Stimulated activated CD4-positive, alpha-beta T cell treated with anti-CD3 and anti-CD28 coated beads, Interleukin-12 subunit alpha, Interleukin-12 subunit beta, amount 100 ng/mL, for 4 hours (primary cell): ENCODE data around the gene ARHGEF6.
A peak's percentile ranks its signal among the peaks of the same experiment; 100 is the strongest.
"Not testable (repeated sequence)": the region's sequence is repeated elsewhere in the genome, so short reads cannot be mapped to it uniquely, and the experiment has no call there.

ENCODE experiments used
- DNase-seq: peaks from one replicate; pipeline ENCODE4 v3.0.0-alpha.2; 2020

ARHGEF6 gene

DNA sequence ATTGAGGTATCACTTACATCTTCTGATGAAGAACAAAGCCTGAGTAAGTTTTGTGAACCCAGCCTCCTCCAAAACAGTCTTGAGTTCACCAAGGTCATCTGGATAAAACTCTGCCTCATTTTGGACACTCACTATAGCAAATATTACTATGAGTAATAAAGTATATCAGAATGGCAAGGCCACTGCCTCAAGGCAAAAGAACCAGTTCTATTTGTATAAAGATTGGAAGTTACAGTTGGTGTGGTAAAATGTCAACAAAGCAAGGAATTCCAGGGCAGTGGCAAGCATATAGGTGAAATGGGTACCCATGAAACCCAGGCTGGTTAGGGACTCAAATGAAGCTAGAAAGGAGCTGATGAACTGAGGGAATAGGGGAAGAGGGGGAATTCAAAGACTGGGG is 2.4 kb upstream of the ARHGEF6 start:
- no peak for DNase-seq

GRCh38 chrX:136781180-136781797 is 557 bp upstream of the ARHGEF6 start:
- no peak for DNase-seq

DNA sequence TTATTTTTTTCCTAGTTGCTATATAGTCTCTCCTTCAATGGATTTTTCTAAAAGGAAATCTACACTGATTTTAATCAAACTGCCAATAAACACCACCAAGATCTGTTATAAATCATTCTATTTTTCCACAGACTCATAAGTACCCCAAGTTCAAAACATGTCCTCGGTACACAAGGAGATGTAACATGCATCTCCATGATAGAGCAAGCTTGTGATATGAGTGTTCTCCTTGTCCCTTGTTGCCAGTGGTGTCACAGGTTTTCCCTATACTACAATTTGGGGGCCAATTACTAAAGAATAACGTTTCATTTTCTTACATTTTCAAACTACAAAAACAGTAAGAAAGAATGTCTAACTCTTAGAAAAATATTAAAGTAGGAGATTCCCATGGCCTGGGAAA is 491 bp downstream of the ARHGEF6 start:
- no peak for DNase-seq

GRCh38 chrX:136779346-136779781 is 1.4 kb downstream of the ARHGEF6 start:
- DNase-seq = no peak

DNA sequence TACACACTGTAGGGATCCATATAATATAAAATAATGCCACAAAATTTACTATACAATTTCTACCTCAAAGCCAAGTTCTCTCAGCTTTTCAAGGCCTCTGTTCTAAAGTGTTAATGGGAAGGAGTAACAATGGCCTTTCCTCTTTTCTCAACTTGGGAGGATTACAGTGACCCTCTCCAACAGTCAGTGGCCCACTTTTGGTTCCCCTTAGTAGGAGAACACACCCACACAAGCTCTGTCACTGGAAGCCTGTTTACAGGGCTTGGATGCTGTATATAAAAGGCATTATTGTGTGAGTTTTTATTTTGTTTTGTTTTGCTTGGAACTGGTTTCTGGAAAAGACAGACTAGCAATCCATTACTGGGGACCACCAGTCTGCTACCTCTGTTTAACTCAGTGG is 1.8 kb downstream of the ARHGEF6 start:
- no peak for DNase-seq

DNA sequence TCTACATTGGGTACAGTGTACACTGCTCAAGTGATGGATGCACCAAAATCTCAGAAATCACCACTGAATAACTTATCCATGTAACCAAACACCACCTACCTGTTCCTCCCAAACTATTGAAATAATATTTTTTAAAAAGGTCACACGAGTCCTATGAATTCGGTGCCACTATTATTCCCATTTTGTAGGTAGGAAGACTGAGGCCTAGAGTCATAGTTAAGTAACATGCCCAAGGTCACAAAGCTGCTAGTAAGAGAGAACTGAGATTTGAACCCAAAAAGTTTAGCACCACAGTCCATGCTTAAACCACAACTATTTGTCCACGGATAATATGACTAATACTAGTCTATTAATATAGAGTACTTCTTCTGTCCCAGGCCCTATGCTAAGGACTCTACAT is 2.7 kb downstream of the ARHGEF6 start:
- no peak for DNase-seq

- DNase-seq = no peak
Observed at GRCh38 chrX:136773648-136774047, 7.1 kb downstream of the ARHGEF6 start.

- DNase-seq = not testable (repeated sequence)
Observed at GRCh38 chrX:136771869-136772268, 8.9 kb downstream of the ARHGEF6 start.

DNA sequence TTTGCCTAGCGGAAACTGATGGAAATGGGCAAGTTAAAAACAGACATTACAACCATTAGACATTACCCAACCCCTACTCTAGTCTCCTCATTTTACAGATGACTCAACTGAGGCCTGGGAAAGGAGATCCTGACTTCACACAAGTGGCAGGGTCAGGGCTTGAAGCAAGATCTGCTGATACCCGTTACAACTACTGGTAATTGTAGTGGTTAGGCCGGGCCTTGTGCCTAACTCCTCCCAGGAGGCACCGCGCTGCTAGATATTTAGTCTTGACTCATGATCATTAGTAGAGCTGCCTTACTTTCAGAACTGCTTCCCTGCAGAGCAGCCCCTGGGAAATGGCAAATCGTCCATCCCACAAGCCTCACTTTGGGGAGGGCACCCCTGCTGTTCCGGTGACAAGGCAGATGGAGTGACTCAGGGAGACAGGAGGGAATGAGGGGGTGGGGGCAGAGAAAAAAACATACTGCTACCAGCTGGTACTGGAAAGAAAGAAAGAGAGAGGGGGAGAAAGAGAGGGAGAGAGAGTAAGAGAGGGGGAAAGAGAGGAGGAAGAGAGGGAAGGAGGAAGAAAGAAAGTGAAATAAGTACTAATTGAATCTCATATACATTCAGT is 12.2 kb downstream of the ARHGEF6 start:
- peak; percentile 39 for DNase-seq

DNA sequence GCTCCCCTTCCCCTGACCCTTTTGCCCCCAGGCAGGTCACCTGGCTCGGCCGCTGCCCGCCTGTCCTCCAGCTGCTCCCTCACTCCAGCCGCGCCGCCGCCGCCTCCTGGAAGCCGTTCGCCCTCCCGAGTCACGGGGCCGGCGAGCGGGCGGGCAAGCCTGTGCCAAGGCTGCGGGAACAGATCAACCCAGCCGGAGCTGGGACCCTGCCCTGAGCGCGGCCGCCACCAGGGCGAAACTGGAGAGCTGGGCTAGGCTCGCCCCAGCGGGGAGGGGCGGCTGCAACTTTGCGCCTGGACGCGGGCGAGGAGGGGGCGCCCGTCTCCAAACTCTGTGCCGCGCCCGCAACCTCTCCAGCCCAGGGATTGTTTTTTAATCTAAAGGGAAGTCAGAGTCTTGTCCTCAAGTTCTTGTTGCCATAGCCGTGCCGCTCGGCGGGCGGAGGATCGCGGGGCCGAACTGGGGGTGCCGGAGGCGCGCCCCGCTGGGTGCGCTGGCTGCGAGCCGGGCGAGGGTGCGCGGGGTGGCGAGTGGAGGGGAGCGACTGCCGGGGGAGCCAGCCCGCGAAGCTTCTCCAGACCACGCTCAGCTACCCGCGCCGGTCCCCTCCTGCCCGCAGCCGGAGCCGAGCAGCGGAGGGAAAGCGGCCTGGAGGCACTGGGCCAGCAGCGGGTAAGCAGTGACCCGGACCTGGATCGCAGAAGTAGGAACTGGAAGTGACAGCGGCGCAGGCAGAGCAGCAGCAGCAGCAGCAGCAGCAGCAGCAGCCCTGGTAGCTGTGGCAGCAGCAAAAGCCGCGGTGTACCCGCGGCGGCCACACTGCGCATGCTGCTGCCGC is 13.4 kb downstream of the ARHGEF6 start:
- peak; percentile 35 for DNase-seq

DNA sequence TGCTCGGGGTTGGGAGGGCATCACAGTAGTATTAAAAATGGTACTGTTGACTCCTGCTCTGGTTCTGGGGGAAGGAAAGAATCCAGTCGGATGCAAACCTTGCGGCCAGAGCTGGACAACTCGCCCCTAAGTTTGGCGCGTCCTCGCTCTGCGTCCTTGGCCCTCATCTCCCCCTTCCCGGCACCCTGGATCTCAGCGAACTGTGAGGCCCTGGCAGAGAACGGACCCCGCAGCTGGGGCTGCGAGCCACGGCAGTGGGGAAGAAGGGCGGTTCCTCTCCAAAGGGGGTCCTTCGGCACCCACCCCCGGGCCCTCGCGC is 14.0 kb downstream of the ARHGEF6 start:
- DNase-seq = no peak

GRCh38 chrX:136765821-136766356 is 14.8 kb downstream of the ARHGEF6 start:
- DNase-seq = no peak

DNA sequence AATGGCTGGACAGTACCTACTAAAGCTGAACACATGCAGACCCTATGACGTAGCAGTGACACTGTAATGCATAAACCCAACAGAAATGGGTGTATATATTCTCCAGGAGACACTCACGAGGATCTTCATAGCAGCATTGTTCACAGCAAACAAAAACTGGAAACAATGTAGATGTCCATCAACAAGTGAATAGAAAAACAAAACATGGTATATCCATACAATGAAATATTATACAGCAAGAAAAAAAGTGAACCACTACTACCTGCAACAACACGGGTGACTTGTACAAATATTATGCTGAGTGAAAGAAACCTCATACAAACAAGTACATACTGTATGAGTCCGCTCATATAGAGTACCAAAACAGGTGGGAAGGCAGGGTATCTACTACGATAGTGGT is 16.5 kb downstream of the ARHGEF6 start:
- DNase-seq = no peak

DNA sequence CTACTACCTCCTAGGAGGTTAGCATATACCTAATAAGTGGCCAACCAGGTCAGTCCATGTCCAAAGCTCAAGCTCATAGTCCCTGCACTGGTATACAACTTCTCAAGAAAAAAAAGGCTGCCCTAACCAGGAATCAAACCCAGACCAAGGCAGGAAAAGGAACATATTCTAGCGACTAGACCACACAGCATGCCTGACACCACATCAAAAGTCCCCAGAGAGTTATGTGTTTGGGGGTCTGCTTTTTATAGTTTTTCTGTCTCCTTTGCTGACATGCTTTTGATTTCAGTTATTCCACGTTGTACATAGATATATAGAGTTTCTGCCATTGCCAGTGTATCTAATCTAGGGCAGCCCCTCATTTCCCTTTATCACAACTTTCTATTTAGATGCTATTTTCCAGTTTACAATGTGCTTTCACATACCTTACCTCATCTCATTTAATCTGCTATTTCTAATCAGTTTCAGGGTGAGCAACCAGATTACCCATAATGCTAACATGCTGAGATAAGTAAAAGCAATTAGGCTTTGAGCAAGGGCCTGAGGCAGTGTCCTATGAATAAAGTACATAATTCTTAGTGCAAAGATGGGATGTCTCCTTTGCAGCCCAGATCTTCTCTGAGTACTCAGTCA is 17.8 kb downstream of the ARHGEF6 start:
- DNase-seq = no peak

GRCh38 chrX:136761421-136761820 is 19.3 kb downstream of the ARHGEF6 start:
- no peak for DNase-seq

GRCh38 chrX:136759968-136760367 is 20.8 kb downstream of the ARHGEF6 start:
- no peak for DNase-seq

DNA sequence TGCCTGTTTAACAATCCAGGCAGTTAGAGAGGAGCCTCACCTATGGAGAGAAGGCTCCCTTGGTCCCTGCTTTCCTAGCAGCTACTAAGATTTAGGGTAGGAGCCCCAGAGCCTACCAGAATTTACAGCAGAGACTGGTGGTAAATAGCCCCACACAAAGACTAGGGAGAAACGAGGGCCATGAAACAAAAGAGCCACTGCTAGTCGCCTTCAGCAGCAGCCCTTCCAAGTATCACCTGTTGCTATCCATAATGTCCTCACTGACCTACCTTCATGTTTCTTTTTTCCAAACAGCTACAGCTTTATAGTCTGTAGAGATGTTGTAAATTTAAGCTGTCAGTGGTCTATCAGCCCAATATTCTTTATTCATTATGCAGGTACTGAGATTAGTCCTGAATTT is 25.3 kb downstream of the ARHGEF6 start:
- DNase-seq = no peak

GRCh38 chrX:136754651-136755050 is 26.1 kb downstream of the ARHGEF6 start:
- DNase-seq = no peak

- DNase-seq = no peak
Observed at GRCh38 chrX:136752796-136753195, 27.9 kb downstream of the ARHGEF6 start.

GRCh38 chrX:136752346-136752745 is 28.4 kb downstream of the ARHGEF6 start:
- DNase-seq = no peak

DNA sequence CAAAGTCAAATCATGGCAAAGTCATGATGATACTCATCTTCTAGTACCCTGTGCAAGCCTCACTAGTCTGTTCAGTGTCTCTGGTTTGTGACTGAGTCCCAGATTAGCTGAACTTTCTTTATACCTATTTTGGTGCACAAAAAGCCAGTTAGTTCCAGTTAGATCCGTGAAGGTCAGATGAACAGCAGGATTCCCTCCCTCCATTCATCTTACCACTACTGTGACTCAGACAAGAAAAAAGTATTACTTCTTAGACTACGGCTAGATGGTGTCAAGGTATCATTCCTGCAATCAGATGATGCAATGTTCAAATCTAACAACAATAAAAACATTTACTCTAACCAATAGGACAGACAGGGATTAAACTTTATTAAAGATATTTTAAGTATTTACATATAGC is 30.4 kb downstream of the ARHGEF6 start:
- no peak for DNase-seq

- no peak for DNase-seq
Observed at GRCh38 chrX:136747003-136747986, 33.4 kb downstream of the ARHGEF6 start.
